Neural crest cell (in vitro differentiated cells): ENCODE measurements around the gene LCNL1. TPM values are rescaled to one million over a fixed set of nuclear protein-coding genes. Genes with fewer than 3 reads are reported as not detected.

Experiments used
- DNase-seq: peaks from one replicate; pipeline ENCODE4 v3.0.0; 2021; ENCODE audit warnings: low read depth, mixed read lengths, low spot score
- H3K27ac Mint-ChIP-seq: one replicate; pipeline ENCODE4 v1.8.0; 2021; ENCODE audit warnings: mild to moderate bottlenecking, mixed read lengths; ENCODE audit not compliant: unreplicated experiment
- H3K27me3 Mint-ChIP-seq: 2 replicates; pipeline ENCODE4 v1.8.0; 2021; ENCODE audit warnings: low read depth, mild to moderate bottlenecking, mixed read lengths
- H3K36me3 Mint-ChIP-seq: 2 replicates; pipeline ENCODE4 v1.8.0; 2021; ENCODE audit warnings: low read depth, mild to moderate bottlenecking, mixed read lengths
- H3K4me1 Mint-ChIP-seq: 2 replicates; pipeline ENCODE4 v1.8.0; 2021; ENCODE audit warnings: mixed read lengths
- H3K4me3 Mint-ChIP-seq: one replicate; pipeline ENCODE4 v1.8.0; 2021; ENCODE audit warnings: mild to moderate bottlenecking, mixed read lengths
- H3K9me3 Mint-ChIP-seq: 2 replicates; pipeline ENCODE4 v1.8.0; 2021; ENCODE audit warnings: mixed read lengths
- total RNA-seq: library from RNA; stranded (reverse); gene quantifications from 2 replicates; pipeline ENCODE4 v1.2.1, GENCODE V29; 2021
- TF ChIP-seq, protein P1 (sequence below): fragments of 200-600 bp; sonication (generic); conservative IDR thresholded peaks from 2 replicates; pipeline ENCODE4 v1.5.0; 2021; ENCODE audit warnings: antibody characterized with exemption, mild to moderate bottlenecking

Gene LCNL1
- total RNA-seq, 1 donor from 2014 or later: not detected

DNA sequence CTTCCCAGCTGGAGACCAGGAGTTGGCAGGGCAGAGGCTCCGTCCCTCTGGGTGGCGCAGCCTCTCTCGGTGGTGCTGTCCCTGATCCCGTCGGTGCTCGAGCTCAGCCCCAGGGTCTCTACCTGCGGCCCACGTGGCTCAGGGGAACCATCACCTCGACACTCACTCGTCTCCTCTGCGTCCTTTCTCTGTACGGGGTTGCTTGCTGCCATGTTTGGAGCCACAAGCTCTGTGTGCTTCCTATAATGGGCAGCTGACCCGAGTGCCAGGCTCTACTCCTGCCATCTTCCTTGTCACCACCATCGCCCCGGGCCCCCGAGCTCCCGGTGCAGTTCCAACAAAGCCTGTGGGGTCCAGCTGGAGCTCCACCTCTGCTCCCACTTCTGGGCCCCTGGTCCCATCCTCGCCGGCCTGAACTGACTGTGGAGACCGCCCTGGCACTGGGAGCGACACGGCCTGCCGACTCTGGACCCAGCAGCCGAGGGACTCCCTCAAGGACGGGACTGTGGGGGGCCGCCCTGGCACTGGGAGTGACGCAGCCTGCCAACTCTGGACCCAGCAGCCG is 43.3 kb upstream of the LCNL1 start:
- no peak for DNase-seq
- H3K4me1 Mint-ChIP-seq: peaks cover 3% of the 10 kb centered on the region
- no peaks in the 10 kb centered on the region for H3K9me3 Mint-ChIP-seq
- H3K4me3 Mint-ChIP-seq: peak overlapping the region; percentile 17
- peaks cover 16% of the 10 kb centered on the region for H3K36me3 Mint-ChIP-seq
- no peaks in the 10 kb centered on the region for H3K27me3 Mint-ChIP-seq
- TF ChIP-seq, protein P1, sequence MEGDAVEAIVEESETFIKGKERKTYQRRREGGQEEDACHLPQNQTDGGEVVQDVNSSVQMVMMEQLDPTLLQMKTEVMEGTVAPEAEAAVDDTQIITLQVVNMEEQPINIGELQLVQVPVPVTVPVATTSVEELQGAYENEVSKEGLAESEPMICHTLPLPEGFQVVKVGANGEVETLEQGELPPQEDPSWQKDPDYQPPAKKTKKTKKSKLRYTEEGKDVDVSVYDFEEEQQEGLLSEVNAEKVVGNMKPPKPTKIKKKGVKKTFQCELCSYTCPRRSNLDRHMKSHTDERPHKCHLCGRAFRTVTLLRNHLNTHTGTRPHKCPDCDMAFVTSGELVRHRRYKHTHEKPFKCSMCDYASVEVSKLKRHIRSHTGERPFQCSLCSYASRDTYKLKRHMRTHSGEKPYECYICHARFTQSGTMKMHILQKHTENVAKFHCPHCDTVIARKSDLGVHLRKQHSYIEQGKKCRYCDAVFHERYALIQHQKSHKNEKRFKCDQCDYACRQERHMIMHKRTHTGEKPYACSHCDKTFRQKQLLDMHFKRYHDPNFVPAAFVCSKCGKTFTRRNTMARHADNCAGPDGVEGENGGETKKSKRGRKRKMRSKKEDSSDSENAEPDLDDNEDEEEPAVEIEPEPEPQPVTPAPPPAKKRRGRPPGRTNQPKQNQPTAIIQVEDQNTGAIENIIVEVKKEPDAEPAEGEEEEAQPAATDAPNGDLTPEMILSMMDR: no peak
- peak overlapping the region; percentile 72 for H3K27ac Mint-ChIP-seq

DNA sequence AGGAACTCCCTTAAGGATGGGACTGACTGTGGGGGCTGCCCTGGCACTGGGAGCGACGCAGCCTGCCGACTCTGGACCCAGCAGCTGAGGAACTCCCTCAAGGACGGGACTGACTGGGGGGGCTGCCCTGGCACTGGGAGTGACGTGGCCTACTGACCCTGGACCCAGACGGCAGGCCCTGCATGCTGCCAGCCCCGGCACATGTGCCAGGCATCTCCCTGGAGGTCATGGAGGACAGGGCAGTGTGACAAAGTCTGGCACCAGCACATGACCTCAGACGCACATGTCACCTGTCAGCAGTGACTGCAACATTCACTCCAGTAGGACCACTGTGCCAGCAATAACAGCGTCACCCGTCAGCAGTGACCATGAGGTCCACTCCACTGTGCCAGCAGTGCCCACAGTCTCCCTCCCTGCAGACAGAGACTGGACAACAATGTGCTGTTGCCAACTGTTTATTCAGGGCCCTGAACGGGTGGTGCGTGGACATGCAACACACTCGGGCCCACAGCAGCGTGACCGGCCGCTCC is 42.7 kb upstream of the LCNL1 start:
- Mint-ChIP-seq H3K36me3 (peaks cover 15% of the 10 kb centered on the region), H3K9me3 (no peaks in the 10 kb centered on the region), H3K4me1 (peaks cover 3% of the 10 kb centered on the region), H3K27me3 (no peaks in the 10 kb centered on the region), H3K27ac (no peak overlapping the region), H3K4me3 (no peak overlapping the region)
- TF ChIP-seq, protein P1: no peak
- DNase-seq: no peak

DNA sequence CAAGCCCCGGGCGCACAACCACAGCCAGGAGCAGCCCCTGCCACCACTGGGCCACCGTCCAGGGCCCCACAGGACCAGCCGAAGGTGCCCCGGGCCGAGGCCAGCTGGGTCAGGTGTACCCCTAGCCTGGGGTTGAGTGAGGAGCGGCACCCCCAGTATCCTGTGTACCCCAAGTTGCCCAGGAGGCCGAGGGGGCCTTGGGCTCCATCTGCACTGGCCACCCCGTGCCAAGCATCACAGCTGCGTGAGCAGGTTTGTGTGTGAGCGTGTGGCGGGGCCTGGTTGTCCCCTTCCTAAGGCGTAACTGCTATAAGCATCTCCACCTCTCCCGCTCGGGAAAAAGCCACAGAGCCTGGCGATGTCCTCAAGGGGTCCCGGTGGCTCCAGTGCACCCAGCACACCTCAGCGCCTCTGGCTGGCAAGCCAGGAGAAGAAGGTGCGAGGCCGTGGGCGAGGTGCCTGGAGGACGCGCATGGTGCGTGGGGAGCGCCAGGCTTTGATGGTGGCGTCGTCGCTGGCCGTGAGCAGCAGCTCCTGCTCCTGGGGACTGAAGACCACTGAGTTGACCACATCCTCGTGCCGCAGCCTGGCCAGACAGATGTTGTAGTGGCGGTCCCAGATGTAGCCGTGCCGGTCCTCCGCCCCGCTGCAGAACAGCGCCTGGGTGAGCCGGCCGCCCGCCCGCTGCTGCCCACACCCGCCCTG is 42.1 kb upstream of the LCNL1 start:
- Mint-ChIP-seq H3K9me3 (no peaks in the 10 kb centered on the region), H3K27me3 (no peaks in the 10 kb centered on the region), H3K36me3 (peaks cover 15% of the 10 kb centered on the region), H3K4me3 (no peak overlapping the region), H3K27ac (no peak overlapping the region), H3K4me1 (peaks cover 3% of the 10 kb centered on the region)
- TF ChIP-seq, protein P1: no peak
- DNase-seq: no peak

DNA sequence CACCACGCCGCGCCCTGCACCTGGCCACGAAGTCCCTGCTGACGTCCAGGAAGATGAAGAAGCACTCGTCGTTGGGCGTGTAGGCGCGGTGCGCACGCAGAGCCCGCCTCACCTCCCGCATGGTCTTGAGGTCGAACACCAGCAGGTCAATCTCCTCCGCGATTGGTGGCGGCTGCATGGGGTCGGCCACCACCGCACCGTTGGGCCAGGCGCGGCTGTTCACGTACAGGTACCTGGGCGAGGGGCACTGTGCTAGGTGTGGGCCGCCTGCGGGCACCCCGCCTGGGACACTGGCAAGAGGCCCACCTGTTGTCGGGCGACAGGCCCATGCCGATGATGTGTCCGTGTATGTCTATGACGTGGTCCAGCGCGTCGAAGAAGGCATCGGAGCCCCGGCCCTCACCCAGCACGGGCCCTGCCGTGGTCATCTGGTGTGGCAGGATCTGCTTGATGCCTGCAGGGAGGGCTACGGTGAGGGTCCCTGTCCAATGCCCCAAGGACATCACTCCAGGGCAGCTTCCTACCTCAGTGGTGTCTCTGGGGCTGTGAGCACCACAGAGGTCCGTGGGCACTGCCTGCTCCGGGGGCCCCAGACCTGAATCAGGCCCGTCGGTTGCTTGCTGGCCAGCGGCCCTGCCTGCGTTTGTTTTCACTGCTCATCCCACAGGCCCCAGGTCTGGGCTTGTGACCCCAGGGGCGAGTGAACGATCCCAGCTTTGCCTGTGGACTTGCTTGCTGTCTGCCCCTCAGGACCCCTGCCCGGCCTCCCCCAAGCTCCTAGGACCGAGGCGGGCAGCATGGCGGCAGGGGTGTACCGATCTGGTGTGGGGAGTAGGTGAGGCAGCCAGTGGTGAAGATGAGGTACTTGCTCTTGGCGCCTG is 41.3 kb upstream of the LCNL1 start:
- Mint-ChIP-seq H3K36me3 (peaks cover 13% of the 10 kb centered on the region), H3K27me3 (no peaks in the 10 kb centered on the region), H3K4me1 (peaks cover 3% of the 10 kb centered on the region), H3K4me3 (peak overlapping the region; percentile 9), H3K27ac (no peak overlapping the region), H3K9me3 (no peaks in the 10 kb centered on the region)
- TF ChIP-seq, protein P1: no peak
- DNase-seq: no peak

DNA sequence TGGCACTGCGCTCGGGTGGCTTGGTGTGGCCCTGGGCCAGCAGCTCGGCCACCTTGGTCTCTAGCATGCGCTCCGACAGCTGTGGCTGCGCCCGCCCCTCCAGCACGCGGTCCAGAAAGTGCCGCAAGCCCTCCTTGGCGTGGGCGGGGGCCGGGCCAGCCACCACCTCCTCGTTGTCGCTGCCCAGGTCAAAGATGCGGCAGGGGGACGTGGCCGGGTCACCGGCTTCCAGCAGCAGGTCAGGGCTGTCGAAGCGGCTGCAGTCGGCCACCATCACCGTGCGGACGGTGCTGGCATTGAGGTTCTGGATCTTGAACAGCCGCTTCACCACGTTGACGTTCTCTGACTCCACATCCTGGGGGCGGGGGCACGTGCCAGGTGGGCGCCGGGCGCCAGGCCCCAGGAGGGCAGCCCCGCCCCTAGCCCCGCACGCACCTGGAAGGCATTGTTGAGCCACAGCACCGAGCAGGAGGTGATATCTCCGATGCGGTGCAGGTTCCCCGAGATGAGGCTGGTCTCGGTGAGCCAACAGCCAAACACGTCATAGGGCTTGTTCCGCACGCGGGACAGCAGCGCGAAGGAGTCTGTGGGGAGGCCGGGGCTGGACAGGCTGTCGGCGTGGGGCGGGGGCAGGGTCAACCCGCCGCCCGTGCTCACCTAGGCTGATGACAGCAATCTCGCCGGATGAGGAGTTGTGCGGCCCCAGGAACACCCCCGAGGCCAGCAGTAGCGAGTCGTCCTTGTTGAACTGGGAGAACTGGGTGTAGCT is 40.5 kb upstream of the LCNL1 start:
- Mint-ChIP-seq H3K27ac (no peak overlapping the region), H3K27me3 (no peaks in the 10 kb centered on the region), H3K36me3 (peaks cover 12% of the 10 kb centered on the region), H3K9me3 (no peaks in the 10 kb centered on the region), H3K4me3 (peak overlapping the region; percentile 57), H3K4me1 (peaks cover 3% of the 10 kb centered on the region)
- TF ChIP-seq, protein P1: no peak
- no peak for DNase-seq
